ENCODE measurements around the gene CA11.
A peak's percentile ranks its signal among the peaks of the same experiment; 100 is the strongest.
"Not testable (repeated sequence)": the region's sequence is repeated elsewhere in the genome, so short reads cannot be mapped to it uniquely, and the experiment has no call there.

CA11 gene

DNA sequence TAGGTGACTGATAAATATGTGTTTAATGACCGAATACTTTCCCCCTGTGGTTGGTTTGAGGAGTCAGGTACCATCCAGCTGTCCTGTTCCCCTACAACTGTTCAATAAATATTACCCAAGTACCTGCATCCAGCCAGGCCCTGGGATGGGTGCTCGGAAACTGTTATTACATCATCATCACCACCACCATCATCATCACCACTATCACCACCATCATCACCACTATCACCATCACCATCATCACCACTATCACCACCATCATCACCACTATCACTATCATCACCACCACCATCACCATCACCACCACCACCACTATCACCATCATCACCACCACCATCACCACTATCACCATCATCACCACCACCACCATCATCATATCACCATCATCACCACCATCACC, 22.8 kb upstream of the CA11 start:
- DNase-seq, result no peak

- no peak for DNase-seq
These were observed 22.3 kb upstream of the CA11 start for GRCh38 chr19:48668332-48668731.

DNA sequence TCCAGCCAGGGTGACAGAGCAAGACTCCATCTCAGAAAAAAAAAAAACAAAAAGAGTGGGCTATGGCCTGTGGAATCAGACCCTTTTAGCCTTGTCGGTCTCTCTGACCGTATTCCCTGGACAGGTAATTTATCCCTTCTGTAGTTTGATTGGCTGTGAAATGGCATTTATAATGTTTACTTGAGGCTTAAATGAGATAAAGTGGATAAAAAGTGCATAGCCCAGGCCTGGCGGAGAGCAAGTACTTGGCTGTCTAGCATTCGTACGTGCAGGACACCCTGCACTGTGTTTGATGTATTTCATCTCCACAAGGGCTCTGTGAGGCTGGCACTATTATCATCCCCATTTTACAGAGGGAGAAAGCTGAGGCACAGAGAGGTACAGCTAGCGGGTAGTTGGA, 19.8 kb upstream of the CA11 start:
- no peak for DNase-seq

GRCh38 chr19:48664476-48664875, 18.5 kb upstream of the CA11 start:
- no peak for DNase-seq

GRCh38 chr19:48663667-48664066, 17.7 kb upstream of the CA11 start:
- DNase-seq, result no peak

DNA sequence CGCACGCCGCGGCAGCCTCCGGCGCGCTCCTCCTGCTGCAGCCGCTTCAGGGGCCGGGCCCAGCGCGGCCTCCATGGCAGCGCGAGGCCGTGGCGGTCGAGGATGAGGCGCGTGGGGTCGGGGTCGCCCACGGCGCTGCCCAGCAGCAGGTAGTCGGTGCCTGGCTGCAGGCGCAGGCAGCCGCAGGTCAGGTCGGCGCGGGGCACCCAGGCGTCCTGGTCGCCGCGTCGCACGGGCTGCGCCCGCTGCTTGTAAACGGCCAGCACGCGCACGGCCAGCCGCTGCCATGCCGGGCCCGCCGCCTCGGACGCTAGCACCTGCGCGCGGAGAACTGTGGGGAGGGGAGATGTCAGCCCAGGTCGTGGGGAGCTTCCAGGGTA, 15.7 kb upstream of the CA11 start:
- DNase-seq, result no peak

- DNase-seq, result peak; percentile 94
These were observed 15.1 kb upstream of the CA11 start for GRCh38 chr19:48660852-48661710.

- no peak for DNase-seq
These were observed 13.8 kb upstream of the CA11 start for GRCh38 chr19:48659768-48660167.

DNA sequence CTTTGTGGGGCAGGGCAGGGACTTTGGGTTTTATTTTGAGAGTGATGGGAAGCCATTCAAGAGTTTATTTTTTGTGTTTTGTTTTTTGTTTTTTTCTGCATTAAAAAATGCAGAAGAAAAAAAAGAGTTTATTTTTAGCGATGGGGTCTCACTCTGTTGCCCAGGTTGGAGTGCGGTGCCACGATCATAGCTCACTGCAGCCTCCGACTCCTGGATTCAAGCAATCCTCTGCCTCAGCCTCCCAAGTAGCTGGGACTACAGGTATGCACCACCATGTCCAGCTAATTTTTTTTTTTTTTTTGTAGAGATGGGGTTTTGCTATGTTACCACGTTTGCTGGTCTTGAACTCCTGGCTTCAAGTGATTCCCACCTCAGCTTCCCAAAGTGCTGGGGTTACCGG, 12.5 kb upstream of the CA11 start:
- no peak for DNase-seq

GRCh38 chr19:48657828-48658227, 11.8 kb upstream of the CA11 start:
- DNase-seq, result not testable (repeated sequence)

DNA sequence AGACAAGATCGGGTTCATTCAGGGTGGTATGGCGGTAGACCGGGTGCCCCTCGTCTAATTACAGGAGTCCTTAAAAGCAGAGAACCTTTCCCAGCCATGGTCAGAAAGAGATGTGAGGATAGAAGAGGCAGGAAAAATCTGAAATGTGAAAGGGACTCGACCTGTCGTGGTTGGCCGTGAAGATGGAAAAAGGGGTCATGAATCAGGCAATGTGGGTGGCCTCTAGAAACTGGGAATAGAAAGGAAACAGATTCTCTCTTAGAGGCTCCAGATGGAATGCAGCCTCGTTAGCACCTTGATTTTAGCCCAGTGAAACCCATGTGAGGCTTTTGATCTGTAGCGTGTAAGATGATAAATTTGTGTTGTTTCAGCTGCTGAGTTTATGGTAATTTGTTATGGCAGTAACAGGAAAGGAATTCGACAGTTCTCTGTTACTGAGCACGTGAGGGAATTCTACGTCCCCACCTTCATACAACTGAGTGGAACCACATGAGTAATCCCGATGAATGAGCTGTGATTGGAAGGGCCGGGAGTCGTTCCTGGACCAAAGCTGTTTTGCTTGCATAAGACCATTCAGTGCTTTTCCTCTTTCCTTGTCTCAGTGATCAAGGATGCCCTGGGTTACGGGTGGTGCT, 11.0 kb upstream of the CA11 start:
- no peak for DNase-seq

GRCh38 chr19:48654299-48655059, 8.5 kb upstream of the CA11 start:
- no peak for DNase-seq

DNA sequence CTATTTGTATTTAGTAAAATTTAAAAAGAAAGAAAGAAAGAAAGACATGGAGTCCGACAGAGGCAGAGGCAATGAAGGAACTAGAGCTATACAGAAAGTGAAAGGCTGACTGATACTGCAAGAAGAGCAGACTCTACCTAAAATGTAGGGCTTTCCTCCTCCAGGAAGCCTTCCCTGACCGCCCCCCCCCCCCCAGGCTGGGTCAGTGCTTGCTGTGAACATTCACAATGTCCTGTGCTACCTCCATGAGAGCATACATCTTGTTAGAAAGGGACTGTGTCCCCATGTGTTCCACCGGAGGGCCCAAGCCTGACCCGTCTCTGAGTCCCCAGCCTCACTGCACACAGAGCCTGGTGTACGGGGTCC, 5.7 kb upstream of the CA11 start:
- DNase-seq, result no peak

DNA sequence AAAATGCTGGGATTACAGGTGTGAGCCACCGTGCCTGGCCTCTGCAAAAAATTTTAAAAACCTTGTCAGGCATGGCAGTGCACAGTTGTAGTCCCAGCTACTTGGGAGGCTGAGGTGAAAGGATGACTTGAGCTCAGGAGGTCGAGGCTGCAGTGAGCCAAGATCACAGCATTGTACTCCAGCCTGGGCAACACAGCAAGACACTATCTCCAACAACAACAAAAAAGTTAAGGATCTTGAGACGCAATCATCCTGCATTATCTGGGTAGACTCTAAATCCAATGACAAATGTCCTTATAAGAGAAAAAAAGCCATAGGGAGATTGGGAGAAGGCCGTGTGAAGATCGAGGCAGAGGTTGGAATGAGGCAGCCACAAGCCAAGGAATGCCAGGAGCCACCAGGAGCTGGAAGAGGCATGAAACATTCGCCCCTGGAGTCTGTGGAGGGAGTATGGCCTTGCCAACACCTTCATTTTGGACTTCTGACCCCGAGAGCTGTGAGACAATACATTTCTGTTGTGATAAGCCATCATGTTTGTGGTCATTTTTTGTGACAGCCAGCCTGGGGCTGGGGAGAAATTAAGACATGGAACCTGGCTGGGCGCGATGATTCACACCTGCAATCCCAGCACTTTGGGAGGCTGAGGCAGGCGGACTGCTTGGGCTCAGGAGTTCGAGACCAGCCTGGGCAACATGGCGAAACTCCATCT, 5.1 kb upstream of the CA11 start:
- DNase-seq, result no peak

- DNase-seq, result no peak
These were observed 2.1 kb upstream of the CA11 start for GRCh38 chr19:48648134-48648533.

DNA sequence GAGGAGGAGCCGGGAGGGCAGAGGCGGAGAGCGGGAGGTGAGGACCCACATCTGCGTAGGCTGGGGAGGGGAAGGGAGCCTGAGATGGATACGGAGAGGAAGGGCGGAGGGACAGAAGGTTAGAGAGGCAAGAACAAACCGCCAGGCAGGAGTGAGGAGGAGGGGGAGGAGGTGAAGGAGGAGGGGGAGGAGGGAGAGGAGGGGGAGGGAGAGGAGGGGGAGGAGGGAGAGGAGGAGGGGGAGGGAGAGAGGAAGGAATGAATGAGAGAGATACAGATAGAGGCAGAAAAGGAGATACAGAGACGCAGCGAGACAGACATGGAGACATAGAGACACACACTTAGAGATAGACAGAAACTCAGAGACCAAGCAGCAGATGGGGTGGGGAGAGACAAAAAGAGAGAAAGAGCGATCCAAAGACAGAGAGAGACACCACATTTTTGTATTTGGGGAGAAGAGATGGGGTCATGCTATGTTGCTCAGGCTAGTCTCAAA, 782 bp upstream of the CA11 start:
- DNase-seq, result no peak

- DNase-seq, result no peak
These were observed 377 bp downstream of the CA11 start for GRCh38 chr19:48645620-48646000.

GRCh38 chr19:48644839-48645619, 958 bp downstream of the CA11 start:
- DNase-seq, result no peak

- no peak for DNase-seq
These were observed 1.6 kb downstream of the CA11 start for GRCh38 chr19:48644355-48644754.

- no peak for DNase-seq
These were observed 3.1 kb downstream of the CA11 start for GRCh38 chr19:48642862-48643261.

GRCh38 chr19:48641850-48642249, 4.1 kb downstream of the CA11 start:
- DNase-seq, result no peak

All from NCI-H2081 treated with DMSO at 0.1 percent for 48 hours (cell line).